Measurements from ENCODE around the gene OCLN.

DNA sequence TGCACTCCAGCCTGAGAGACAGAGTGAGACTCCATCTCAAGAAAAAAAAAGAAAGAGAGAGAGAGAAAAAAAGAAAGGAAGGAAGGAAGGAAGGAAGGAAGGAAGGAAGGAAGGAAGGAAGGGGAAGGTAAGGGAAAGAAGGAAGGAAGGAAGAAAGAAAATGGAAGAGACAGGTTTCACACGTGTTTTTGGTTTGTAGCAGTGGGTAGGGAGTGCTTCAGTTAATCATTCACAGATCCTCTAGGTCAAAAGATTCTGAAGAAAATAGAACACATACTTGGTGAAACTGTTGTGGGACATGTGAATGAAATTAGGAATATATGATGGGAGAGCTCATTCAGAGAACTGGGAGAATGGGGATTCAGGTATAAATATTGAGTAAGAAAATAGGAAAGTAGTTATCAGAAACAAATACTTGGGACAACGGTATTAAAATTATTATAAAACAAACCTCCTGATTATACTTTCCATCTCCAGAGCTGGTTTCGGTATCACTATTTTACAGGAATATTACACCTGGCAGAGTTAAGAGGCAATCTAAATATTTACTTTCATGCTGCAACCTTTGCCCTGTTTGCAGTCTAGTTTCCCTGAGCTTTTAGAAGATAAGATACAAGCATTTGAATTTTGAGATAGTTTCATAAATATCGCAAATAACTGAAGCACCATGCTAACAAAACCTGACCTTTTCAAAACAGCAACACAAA is 40.5 kb upstream of the OCLN start:
- TF ChIP-seq, protein P1, sequence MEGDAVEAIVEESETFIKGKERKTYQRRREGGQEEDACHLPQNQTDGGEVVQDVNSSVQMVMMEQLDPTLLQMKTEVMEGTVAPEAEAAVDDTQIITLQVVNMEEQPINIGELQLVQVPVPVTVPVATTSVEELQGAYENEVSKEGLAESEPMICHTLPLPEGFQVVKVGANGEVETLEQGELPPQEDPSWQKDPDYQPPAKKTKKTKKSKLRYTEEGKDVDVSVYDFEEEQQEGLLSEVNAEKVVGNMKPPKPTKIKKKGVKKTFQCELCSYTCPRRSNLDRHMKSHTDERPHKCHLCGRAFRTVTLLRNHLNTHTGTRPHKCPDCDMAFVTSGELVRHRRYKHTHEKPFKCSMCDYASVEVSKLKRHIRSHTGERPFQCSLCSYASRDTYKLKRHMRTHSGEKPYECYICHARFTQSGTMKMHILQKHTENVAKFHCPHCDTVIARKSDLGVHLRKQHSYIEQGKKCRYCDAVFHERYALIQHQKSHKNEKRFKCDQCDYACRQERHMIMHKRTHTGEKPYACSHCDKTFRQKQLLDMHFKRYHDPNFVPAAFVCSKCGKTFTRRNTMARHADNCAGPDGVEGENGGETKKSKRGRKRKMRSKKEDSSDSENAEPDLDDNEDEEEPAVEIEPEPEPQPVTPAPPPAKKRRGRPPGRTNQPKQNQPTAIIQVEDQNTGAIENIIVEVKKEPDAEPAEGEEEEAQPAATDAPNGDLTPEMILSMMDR (conservative IDR thresholded peaks at IDR 0.05 in 1 of 2, IDR thresholded peaks at IDR 0.05 in 1 of 2; ENCODE audit: extremely low read depth in 1 of 2, insufficient read depth in 1 of 2, low read depth in 1 of 2, low read length in 2 of 2) = no peak
- TF ChIP-seq EZH2 (IDR thresholded peaks at IDR 0.05; ENCODE audit: borderline replicate concordance, low read length) = no peak
